Endometrium (tissue), 2 donors: ENCODE data around the gene LCN15.

Experiments
- FAIRE-seq: peaks from 2 replicates; lab custom pipeline; 2012; peaks lifted over from hg19 to GRCh38; lab: Jason Lieb, UNC
- donor health status: control.
- donor health status: control.

LCN15 gene

DNA sequence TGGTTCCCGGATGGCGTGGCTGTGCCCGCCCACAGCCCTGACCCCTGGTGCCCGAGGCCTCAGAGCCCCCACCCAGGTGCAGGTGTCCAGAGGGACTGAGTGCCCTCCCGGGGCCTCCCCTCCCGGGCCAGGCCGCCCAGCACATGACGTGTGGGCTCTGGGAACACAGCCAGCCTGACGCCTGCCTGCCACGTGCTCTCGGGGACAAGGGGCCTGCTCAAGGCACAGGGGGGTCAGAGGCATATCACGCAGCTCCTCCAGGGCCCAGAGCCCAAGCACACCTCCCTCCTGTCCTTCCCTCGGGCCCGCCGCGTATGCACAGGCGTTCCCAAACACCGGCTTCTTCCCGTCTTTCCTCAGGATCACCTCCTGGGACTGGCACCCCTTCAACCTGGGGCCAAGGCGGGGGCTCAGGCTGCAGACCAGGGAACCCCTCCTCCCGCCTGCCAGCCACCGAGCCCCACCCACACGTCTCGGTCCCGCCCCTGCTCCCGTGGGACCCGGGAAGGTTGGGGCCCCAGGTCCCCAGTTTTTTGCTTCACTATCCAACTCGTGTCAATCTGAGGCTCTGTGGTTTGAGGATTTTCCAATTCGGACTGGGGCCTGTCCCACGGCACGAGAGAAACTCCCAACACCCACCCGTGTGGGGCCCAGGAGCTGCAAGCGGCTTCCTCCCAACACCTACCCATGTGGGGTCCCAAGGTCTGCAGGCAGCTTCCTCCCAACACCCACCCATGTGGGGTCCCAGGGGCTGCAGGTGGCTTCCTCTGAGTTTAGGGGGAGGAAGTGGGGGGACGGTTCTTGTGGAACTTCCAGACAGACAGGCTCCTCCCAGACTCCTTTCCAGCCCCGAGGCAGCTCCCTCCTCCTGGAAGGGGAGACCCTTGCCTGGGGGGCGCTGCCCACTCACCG lies 23.1 kb downstream of the LCN15 start:
- no peak for FAIRE-seq

DNA sequence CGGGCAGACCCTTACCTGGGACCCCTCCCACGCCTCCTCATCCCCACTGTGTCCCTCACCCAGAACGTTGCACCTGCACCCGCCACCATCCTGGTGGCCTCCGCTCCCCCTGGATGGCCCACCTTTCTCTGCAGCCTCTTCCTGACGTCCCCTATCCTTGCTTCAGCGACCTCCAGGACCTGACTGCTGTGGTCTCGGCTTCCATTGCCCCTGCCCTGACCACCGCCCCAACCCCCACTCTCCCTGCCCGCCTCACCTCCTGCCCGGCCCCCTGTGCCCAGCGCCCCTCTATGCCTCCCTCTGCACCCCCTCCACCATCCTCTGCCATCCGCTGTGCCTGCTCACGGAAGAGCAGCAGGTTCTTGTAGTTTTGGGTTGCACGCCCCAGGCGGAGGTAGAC lies 23.8 kb downstream of the LCN15 start:
- no peak for FAIRE-seq

GRCh38 chr9:136740069-136740468 lies 24.2 kb downstream of the LCN15 start:
- no peak for FAIRE-seq

DNA sequence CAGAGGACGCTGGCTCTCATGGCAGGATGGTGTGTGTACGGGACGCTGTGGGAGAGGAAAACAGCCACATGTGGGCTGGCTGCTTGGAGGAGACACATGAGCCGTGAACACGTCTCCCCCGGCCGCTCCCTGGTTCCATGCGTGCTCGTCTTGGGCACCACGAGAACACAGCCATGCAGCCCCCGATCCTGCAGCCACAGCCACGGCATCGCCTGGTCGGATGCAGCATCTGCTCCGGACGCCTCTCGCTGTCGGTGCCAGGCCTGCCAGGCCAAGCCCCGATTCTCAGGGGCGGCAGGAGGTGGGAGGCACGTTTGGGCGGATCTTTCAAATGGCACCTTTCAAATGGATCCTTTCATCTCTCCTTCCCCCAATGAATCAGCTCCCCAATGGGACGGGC lies 24.8 kb downstream of the LCN15 start:
- FAIRE-seq = no peak

DNA sequence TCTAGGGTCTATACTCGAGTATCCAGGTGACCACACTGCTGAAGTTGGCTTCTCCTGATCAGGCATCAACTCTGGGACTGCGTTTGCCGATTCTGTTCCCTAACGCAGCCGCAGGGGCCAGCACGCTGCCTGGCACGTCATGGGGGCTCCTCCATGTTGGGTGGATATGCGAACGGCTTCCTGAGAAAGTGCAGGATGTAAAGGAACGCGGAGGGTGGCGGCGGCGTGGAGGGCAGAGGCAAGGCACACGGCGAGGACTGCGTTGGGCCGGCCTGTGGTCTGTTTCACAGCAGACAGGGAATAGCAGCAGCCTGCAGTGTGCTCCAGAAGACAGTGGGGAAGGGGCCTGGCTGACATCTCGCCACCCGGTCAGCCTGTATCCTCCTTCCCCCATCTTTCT lies 25.4 kb downstream of the LCN15 start:
- no peak for FAIRE-seq

DNA sequence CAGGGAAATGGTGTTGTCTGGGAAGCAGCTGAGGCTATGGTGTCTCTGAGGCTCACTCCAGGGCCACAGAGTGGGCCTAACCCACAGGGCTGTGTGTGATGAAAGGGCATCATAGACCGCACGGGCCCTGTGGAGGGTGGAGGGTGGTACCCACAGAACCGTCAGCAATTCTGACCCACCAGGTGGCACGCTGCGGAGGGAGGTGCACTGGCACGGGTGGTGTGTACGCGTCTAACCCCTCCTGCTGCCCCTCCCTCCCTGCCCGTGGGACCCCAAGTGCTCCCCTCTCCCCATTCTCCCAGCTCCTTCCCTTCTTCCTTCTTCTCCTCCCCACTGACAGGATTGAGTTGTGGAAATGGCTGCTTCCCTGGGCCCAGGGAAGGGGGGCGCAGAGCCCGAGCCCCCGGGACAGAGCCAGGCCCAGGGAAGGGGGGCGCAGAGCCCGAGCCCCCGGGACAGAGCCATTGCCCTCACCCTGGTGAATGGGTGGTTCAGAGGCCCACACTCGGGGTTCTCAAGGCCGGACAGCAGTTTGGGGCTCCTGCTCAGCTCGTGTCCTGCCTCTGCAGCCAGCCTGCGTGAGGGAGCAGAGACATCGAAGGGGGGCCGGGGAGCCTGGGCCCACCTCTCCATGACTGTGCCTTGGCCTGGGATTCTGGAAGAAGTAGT lies 28.4 kb downstream of the LCN15 start:
- no peak for FAIRE-seq

- FAIRE-seq = no peak
Measured at GRCh38 chr9:136734837-136735496, 29.4 kb downstream of the LCN15 start.

DNA sequence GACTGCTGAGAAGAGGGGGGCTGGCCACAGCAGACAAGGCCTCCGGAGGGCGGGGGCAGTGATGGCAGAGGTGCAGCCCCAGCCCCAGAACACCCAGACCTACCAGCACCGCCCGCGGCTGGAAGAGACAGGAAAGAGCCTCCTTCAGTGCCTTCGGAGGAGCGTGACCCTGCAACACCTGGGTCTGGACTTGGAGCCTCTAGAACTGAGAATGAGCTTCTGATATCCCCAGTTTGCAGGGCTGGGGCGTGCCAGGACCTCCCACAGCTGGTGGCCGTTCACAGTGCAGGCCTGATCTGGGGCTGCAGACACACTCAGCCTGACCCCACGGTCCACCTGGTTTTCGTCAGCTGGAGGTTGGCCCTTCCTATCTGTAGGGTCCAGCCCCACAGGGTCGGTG lies 30.7 kb downstream of the LCN15 start:
- no peak for FAIRE-seq

- FAIRE-seq = no peak
Measured at GRCh38 chr9:136732444-136733178, 31.7 kb downstream of the LCN15 start.

DNA sequence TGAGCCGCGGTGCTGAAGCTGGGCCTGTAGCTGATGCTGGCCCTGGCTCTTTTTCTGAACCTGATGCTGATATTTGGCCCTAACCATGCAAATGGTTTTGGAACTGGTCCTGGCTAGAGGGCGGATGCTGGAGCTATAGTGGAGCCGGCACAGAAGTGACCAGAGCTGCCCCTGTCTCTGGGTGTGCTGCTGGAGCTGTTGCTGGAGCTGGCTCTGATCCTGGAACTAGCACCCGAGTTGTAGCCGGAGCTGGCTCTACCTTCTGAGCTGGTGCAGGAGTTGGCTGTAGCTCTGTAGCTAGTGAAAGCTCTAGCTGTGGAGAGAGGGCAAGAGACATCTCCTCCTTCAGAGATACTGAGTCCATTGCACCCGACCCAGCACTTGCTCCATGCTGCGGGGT lies 34.4 kb downstream of the LCN15 start:
- no peak for FAIRE-seq

GRCh38 chr9:136729144-136729543 lies 35.2 kb downstream of the LCN15 start:
- FAIRE-seq = no peak

DNA sequence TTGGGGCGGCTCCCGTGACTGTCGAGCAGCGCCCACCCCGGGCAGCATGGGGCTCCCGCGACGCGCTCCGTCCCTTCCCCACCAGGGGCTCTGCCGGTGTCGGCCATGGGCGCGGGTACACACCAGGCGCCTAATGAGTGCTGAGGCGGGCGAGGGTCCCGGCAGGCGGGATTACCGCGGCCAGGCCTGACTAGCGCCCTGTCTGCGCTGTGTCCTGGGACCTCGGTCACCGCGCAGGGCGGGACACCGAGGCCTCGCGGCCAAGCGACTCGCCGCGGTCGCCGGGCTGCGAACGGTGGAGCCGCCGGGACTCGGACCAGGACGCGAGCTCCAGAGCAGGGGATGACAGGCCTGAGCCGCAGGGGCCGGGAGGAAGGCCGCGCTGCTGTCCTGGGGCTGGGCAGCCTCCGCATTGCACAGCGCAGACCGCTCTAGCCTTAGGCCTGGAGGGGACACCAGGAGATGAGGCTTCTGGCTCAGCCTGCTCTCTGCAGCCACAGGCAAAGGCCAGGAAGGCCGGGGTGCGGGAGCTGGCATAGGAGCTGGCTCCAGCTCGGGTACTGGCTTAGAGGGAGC lies 35.7 kb downstream of the LCN15 start:
- FAIRE-seq = no peak

DNA sequence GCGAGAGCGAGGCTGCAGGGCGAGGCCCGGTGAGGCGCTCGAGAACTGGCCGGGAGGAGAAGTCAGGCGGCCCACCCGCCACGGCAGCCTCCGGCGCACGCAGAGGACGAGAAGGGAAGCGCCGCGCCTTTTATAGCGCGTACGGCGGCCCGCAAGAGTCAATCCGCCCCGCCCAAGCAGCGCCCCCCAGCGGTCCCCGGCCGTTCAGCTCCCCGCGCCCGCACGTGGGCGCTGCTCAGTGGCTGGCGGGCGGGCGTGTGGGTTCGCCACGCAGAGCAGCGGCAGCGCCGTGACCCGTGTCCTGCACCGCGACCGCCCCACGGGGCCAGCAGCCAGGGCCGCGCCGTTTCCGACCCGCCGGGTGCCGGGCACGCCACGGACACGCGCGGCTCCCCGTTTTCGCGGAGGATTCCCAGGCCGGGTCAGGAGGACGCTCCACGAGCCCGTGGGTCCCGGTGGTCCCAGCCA lies 36.2 kb downstream of the LCN15 start:
- FAIRE-seq = no peak

GRCh38 chr9:136726631-136727191 lies 37.6 kb downstream of the LCN15 start:
- no peak for FAIRE-seq

DNA sequence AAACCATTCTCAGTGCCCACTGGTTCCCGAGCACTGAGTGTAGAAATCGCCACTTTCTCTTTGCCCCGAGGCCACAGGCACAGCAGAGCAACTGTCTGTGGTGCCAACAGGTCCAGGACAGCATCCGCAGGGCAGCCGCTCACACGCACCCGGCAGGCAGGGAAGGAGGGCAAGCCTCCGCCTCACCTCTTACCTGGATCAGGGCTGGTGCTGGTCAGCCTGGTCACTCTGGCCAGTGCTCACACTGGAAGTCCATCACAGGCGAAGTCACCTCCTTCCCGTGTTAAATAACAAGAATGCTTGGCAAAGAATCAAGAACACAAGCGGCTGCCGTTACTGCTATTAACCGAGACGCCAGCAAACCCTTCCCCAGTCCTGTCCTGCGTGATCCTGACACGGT lies 38.2 kb downstream of the LCN15 start:
- no peak for FAIRE-seq

DNA sequence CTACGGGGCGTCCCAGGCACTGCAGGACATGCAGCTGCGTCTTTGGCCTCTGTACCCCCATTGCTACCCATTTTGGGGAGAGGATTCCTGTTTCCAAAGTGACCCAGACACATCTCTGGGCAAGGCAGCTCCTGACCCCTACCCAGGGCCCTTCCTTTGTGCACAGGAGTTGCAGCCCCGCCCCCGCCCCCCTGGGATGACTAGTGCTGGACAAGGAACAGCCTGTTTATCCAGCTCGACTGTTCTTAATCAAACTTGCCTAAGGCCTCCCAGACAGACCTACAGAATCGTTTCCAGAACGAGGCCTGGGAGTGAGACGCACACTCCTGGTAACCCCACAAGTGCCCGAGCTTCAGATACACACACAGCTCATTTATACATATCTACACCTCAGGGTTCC lies 38.7 kb downstream of the LCN15 start:
- FAIRE-seq = no peak

DNA sequence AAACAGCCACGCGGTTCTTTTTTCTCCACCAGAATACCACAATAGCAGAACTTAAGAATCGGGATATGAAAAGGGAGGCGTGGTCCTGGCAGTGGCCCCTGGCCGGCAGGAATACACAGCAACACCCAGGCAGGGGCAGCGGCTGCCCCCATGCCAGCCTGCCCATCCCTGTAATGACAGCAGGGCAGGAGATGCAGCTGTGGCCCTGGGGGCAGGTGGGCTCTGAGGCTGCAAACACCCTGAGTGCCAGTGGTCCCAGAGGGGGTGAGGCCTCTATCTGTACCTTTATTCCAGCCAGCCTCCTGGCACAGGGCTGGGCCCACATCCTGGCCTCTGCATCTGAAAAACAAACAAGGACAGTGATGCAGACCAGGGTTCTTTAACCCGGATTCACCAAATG lies 39.5 kb downstream of the LCN15 start:
- FAIRE-seq = no peak

GRCh38 chr9:136723989-136724388 lies 40.3 kb downstream of the LCN15 start:
- no peak for FAIRE-seq

GRCh38 chr9:136723362-136723976 lies 40.8 kb downstream of the LCN15 start:
- FAIRE-seq = no peak

DNA sequence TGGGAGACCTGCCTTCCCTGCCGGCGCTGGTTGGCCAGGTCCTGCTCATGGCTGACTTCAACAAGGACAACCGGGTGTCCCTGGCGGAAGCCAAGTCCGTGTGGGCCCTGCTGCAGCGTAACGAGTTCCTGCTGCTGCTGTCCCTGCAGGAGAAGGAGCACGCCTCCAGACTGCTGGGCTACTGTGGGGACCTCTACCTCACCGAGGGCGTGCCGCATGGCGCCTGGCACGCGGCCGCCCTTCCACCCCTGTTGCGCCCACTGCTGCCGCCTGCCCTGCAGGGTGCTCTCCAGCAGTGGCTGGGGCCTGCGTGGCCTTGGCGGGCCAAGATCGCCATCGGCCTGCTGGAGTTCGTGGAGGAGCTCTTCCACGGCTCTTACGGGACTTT lies 41.4 kb downstream of the LCN15 start:
- no peak for FAIRE-seq
